GM12878 (cell line): Measurements from ENCODE around the gene TNFRSF1B. TPM values are rescaled to one million over a fixed set of nuclear protein-coding genes. Genes with fewer than 3 reads are reported as not detected.

Source experiments
- ATAC-seq: fragments of 200-7000 bp; cut with Tn5 transposase; 3 replicates; pipeline ENCODE4 v1.9.1; 2020; ENCODE audit warnings: mild to moderate bottlenecking, moderate library complexity
- BruUV-seq: library from RNA; stranded (reverse); fragments of 400-500 nt; replicated peaks from 2 replicates; lab custom pipeline; 2021; lab: Mats Ljungman, UMichigan
- CTCF ChIA-PET: fragments of 300-600 bp; sonication (Branson Sonifier 250); formaldehyde crosslinking; extraction: SDS; loops from one replicate; lab custom pipeline; 2021; ENCODE audit warnings: inconsistent platforms; lab: Yijun Ruan, JAX
- POLR2A ChIA-PET: fragments of 350-600 bp; formaldehyde crosslinking; extraction: SDS; loops from one replicate; lab custom pipeline; 2021; ENCODE audit warnings: inconsistent platforms; lab: Charles Lee
- RAD21 ChIA-PET: fragments of 300-600 bp; sonication (Branson Sonifier 250); formaldehyde crosslinking; loops from one replicate; lab custom pipeline; 2023; ENCODE audit warnings: antibody characterized with exemption; ENCODE audit not compliant: unreplicated experiment; lab: Charles Lee
- SMC1A ChIA-PET: fragments of 300-600 bp; sonication (Branson Sonifier 250); formaldehyde crosslinking; loops from one replicate; lab custom pipeline; 2023; ENCODE audit not compliant: unreplicated experiment, uncharacterized antibody; lab: Charles Lee
- DNase-seq: peaks from one replicate; pipeline ENCODE4 v3.0.0-alpha.2; 2011; ENCODE audit warnings: low read depth, low spot score
- FAIRE-seq: peaks from 3 replicates; lab custom pipeline; 2011; peaks lifted over from hg19 to GRCh38; lab: Jason Lieb, UNC
- H2AFZ ChIP-seq: 2 replicates; pipeline ENCODE4 v1.6.0; 2011; ENCODE audit warnings: low read depth, low read length, control low read depth; ENCODE audit not compliant: control insufficient read depth
- H3K27ac ChIP-seq: 2 replicates; pipeline ENCODE4 v1.5.1; 2011; ENCODE audit warnings: control low read depth; ENCODE audit not compliant: control insufficient read depth, insufficient read depth
- H3K27me3 ChIP-seq, 2 experiments: replicated peaks in 1 of 2; 2 replicates each; pipeline versions ENCODE4 v1.6.0 to v1.6.1; 2011; ENCODE audit warnings: low read length in 1 of 2; ENCODE audit not compliant: control insufficient read depth in 2 of 2, insufficient read depth in 2 of 2
- H3K36me3 ChIP-seq, 2 experiments: 2 replicates each; pipeline ENCODE4 v1.5.1; 2011; ENCODE audit warnings: low read length in 1 of 2; ENCODE audit not compliant: control insufficient read depth in 2 of 2, insufficient read depth in 2 of 2
- H3K4me1 ChIP-seq: 2 replicates; pipeline ENCODE4 v1.6.1; 2011; ENCODE audit warnings: mild to moderate bottlenecking, low read length, moderate library complexity, mixed read lengths; ENCODE audit not compliant: control insufficient read depth, insufficient read depth
- H3K4me2 ChIP-seq: 2 replicates; pipeline ENCODE4 v1.6.0; 2011; ENCODE audit warnings: control low read depth; ENCODE audit not compliant: control insufficient read depth, insufficient read depth
- H3K4me3 ChIP-seq: fragments of 200-600 bp; sonication (generic); 2 replicates; pipeline ENCODE4 v1.5.1; 2016
- H3K79me2 ChIP-seq: 2 replicates; pipeline ENCODE4 v1.6.0; 2011; ENCODE audit warnings: low read length; ENCODE audit not compliant: control insufficient read depth, insufficient read depth
- H3K9ac ChIP-seq: 2 replicates; pipeline ENCODE4 v1.8.0; 2011; ENCODE audit warnings: low read length, control low read depth, mixed read lengths; ENCODE audit not compliant: control insufficient read depth, insufficient read depth
- H3K9me3 ChIP-seq: replicated peaks from 3 replicates; pipeline ENCODE4 v1.5.1; 2011; ENCODE audit warnings: mild to moderate bottlenecking, low read length; ENCODE audit not compliant: control insufficient read depth, insufficient read depth
- H4K20me1 ChIP-seq: 2 replicates; pipeline ENCODE4 v1.6.0; 2011; ENCODE audit not compliant: control insufficient read depth, insufficient read depth
- ATF7 ChIP-seq: fragments of 450-650 bp; IDR thresholded peaks from 2 replicates; pipeline ENCODE4 v1.6.1; 2016; ENCODE audit warnings: low read depth, mild to moderate bottlenecking
- CBX3 ChIP-seq: fragments of 200-600 bp; sonication (generic); IDR thresholded peaks from 2 replicates; pipeline ENCODE4 v1.6.1; 2016; ENCODE audit warnings: low read depth, borderline replicate concordance
- EGR1 ChIP-seq, 2 experiments: IDR thresholded peaks; 1 replicate in 1 of 2; 2 replicates in 1 of 2; pipeline ENCODE4 v1.6.1; 2011 to 2012; ENCODE audit warnings: low read depth in 2 of 2, low read length in 2 of 2, borderline replicate concordance in 1 of 2, mild to moderate bottlenecking in 1 of 2, moderate library complexity in 1 of 2
- MEF2B ChIP-seq: fragments of 450-650 bp; IDR thresholded peaks from 2 replicates; pipeline ENCODE4 v1.6.1; 2018; ENCODE audit warnings: mild to moderate bottlenecking, moderate library complexity; ENCODE audit not compliant: partially characterized antibody, poor library complexity, severe bottlenecking
- RB1 ChIP-seq: fragments of 450-650 bp; formaldehyde crosslinking; IDR thresholded peaks from 2 replicates; pipeline ENCODE4 v1.6.1; 2017; ENCODE audit warnings: mild to moderate bottlenecking, borderline replicate concordance
- SIX5 ChIP-seq: IDR thresholded peaks from 2 replicates; pipeline ENCODE4 v1.6.1; 2011; ENCODE audit warnings: mild to moderate bottlenecking, low read depth, low read length, moderate library complexity; ENCODE audit not compliant: severe bottlenecking
- ZBTB11 ChIP-seq: fragments of 450-650 bp; formaldehyde crosslinking; IDR thresholded peaks from 2 replicates; pipeline ENCODE4 v1.5.0; 2022; ENCODE audit warnings: mild to moderate bottlenecking, missing genetic modification characterization
- WGBS: methylation state at CpG from one replicate; pipeline ENCODE4 v1.1.6; 2016; ENCODE audit warnings: low lambda C conversion rate; ENCODE audit not compliant: insufficient replicate concordance, insufficient coverage; ENCODE audit errors: missing lambda C conversion rate; 5-methylcytosine and 5-hydroxymethylcytosine counted together
- in situ Hi-C: fragments of 300-500 bp; cut with MboI; formaldehyde crosslinking; loops from 9 replicates; pipeline ENCODE4 v1.14.3; 2018; ENCODE audit warnings: mixed read lengths
- intact Hi-C: fragments of 100-400 bp; cut with micrococcal nuclease; formaldehyde crosslinking; loops from one replicate; pipeline ENCODE4 v1.14.2; 2022; ENCODE audit not compliant: unreplicated experiment
- polyA plus RNA-seq, 11 experiments: library from polyadenylated mRNA; depleted of rRNA in 4 of 11; unstranded in 6 of 11; stranded (reverse) in 5 of 11; fragments of >200 nt; fragmentation: Nextera tagmentation in 4 of 11; fragmentation: Illumina TruSeq in 1 of 11; extraction: Ambion mirVana in 4 of 11; extraction: Trizol in 1 of 11; gene quantifications; 1 replicate in 1 of 11; 2 replicates in 10 of 11; pipeline versions ENCODE4 v1.2.1 to v1.2.3, GENCODE V29; 2011 to 2016; ENCODE audit warnings: inconsistent platforms in 2 of 11, missing spikeins in 2 of 11, low read depth in 1 of 11
- total RNA-seq, 4 experiments: library from RNA; depleted of rRNA in 3 of 4; stranded (reverse); fragments of >200 nt in 3 of 4; fragmentation: Illumina TruSeq in 1 of 4; extraction: Trizol in 1 of 4; gene quantifications; 2 replicates each; pipeline versions ENCODE4 v1.2.1 to v1.2.3, GENCODE V29; 2013 to 2021
- TF ChIP-seq, protein P1 (sequence below): IDR thresholded peaks from 2 replicates; pipeline ENCODE4 v1.6.1; 2012; ENCODE audit warnings: low read depth, low read length, improper control_type of control experiment

Gene TNFRSF1B
- total and polyA plus RNA-seq, 10 of the 15 experiments (the other 5 are each of a cell fraction or from before 2014, with no cell fraction given), result 10.1 to 87.2 (median 37.3) TPM

DNA sequence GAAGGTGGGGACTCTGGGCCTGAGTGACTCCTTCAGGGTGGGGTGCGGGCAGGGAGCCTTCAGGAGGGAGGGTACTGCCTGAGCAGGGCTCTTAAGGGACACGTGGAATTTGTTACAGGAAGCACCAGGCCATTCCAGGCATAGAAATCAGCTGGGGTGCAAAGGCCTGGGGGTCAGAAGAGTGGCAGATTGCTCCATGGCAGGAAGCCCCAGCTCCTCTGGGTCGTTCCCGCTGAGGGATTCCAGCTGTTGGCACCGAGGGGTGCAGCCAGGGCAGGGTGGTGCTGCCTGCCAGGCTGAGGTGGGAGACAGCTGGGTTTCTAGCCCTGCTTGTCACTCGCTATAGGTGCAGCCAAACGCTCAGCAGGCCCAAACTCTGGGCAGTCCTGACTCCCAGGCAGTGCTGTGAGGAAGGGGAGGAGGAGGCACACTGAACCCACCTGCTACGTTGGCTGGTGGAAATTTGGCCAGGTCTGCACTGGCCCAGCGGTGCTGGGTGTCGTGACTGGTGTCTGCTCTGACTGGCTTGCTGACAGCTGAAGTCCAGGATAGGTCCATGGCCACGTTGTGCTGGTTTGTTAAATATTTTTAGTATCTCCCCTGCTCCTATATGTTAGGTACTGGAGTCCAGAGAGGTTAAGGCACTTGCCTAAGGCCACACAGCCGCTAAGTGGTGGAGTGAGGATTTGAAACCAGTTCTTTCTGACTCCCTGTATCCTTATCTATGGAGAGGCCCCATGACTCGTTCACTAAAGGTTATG, 19.3 kb downstream of the TNFRSF1B start:
- Histone ChIP-seq H3K27me3 (no peaks in the 10 kb centered on the region), H4K20me1 (peaks cover 11% of the 10 kb centered on the region; the same call in 1 of the 2 replicates), H3K27ac (no peak overlapping the region), H3K9ac (no peak overlapping the region), H3K4me3 (no peak overlapping the region), H3K36me3 (peaks cover 15 to 19% of the 10 kb centered on the region in 2 experiments), H3K79me2 (peaks cover 35% of the 10 kb centered on the region), H3K9me3 (no peaks in the 10 kb centered on the region), H2AFZ (no peak overlapping the region), H3K4me2 (no peak overlapping the region), H3K4me1 (peaks cover 16% of the 10 kb centered on the region)
- POLR2A ChIA-PET, result interaction anchor here (0.9 kb wide), 1 partner anchor 63 kb away, joined by 3 read pairs; no protein-coding TSS in a partner anchor
- no peak for ATAC-seq
- SMC1A ChIA-PET, result interaction anchor here (0.8 to 1.2 kb wide), 2 partner anchors 12 to 56 kb away, joined by 3 read pairs; no protein-coding TSS in a partner anchor
- DNase-seq, result no peak
- WGBS, result 89% methylated on average over 13 of the region's 13 CpGs
- no TSS peak for BruUV-seq
- TF ChIP-seq RB1 (no peak), ATF7 (no peak), EGR1 (IDR thresholded peaks at IDR 0.05; ENCODE audit: borderline replicate concordance in 1 of 2, low read depth in 2 of 2, low read length in 2 of 2) (no peak), MEF2B (no peak), ZBTB11 (CRISPR knock-in tag) (no peak), CBX3 (no peak), SIX5 (no peak)
- TF ChIP-seq, protein P1, sequence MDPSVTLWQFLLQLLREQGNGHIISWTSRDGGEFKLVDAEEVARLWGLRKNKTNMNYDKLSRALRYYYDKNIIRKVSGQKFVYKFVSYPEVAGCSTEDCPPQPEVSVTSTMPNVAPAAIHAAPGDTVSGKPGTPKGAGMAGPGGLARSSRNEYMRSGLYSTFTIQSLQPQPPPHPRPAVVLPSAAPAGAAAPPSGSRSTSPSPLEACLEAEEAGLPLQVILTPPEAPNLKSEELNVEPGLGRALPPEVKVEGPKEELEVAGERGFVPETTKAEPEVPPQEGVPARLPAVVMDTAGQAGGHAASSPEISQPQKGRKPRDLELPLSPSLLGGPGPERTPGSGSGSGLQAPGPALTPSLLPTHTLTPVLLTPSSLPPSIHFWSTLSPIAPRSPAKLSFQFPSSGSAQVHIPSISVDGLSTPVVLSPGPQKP, result no peak
- CTCF ChIA-PET, result interaction anchor here (0.8 to 0.9 kb wide), 2 partner anchors 41 to 61 kb away, joined by 3 to 5 read pairs; no protein-coding TSS in a partner anchor
- intact Hi-C loops (no loop called here), in situ Hi-C loops (no loop called here)
- RAD21 ChIA-PET, result interaction anchor here (1.6 kb wide), 1 partner anchor 61 kb away, joined by 4 read pairs; no protein-coding TSS in a partner anchor
- no peak for FAIRE-seq
